GM23338 (cell line): ENCODE results near the gene CMTM2. TPM values are rescaled to one million over a fixed set of nuclear protein-coding genes. Genes with fewer than 3 reads are reported as not detected.

Experiments
- ATAC-seq: fragments of 200-7000 bp; cut with Tn5 transposase; 3 replicates; pipeline ENCODE4 v1.9.1; 2020
- DNase-seq: peaks from one replicate; pipeline ENCODE4 v3.0.0-alpha.2; 2015; ENCODE audit warnings: low spot score
- H2AFZ ChIP-seq: fragments of 200-600 bp; sonication (generic); 2 replicates; pipeline ENCODE4 v1.8.0; 2016; ENCODE audit warnings: antibody characterized with exemption, mild to moderate bottlenecking, moderate library complexity
- H3F3A ChIP-seq: fragments of 200-600 bp; sonication (generic); replicated peaks from 2 replicates; pipeline ENCODE4 v1.8.0; 2017; ENCODE audit warnings: antibody characterized with exemption, mixed run types, low read depth
- H3K27ac ChIP-seq: fragments of 200-600 bp; sonication (generic); 2 replicates; pipeline ENCODE4 v1.6.1; 2016; ENCODE audit warnings: low read depth
- H3K27me3 ChIP-seq: fragments of 200-600 bp; sonication (generic); 2 replicates; pipeline ENCODE4 v1.8.0; 2016; ENCODE audit warnings: mild to moderate bottlenecking, mixed run types, moderate library complexity; ENCODE audit not compliant: insufficient read depth
- H3K36me3 ChIP-seq: fragments of 200-600 bp; sonication (generic); 2 replicates; pipeline ENCODE4 v1.8.0; 2016; ENCODE audit warnings: mild to moderate bottlenecking; ENCODE audit not compliant: insufficient read depth
- H3K4me1 ChIP-seq: fragments of 200-600 bp; sonication (generic); 2 replicates; pipeline ENCODE4 v1.8.0; 2016; ENCODE audit warnings: mild to moderate bottlenecking, moderate library complexity; ENCODE audit not compliant: insufficient read depth
- H3K4me2 ChIP-seq: fragments of 200-600 bp; sonication (generic); 2 replicates; pipeline ENCODE4 v1.7.1; 2017; ENCODE audit warnings: mixed run types
- H3K4me3 ChIP-seq: fragments of 200-600 bp; sonication (generic); 2 replicates; pipeline ENCODE4 v1.6.1; 2016; ENCODE audit warnings: mixed run types
- H3K79me2 ChIP-seq: fragments of 200-600 bp; sonication (generic); replicated peaks from 2 replicates; pipeline ENCODE4 v1.8.0; 2017; ENCODE audit warnings: mild to moderate bottlenecking; ENCODE audit not compliant: insufficient read depth
- H3K9me2 ChIP-seq: fragments of 200-600 bp; sonication (generic); 2 replicates; pipeline ENCODE4 v1.8.0; 2017; ENCODE audit not compliant: insufficient read depth
- H4K20me1 ChIP-seq: fragments of 200-600 bp; sonication (generic); replicated peaks from 2 replicates; pipeline ENCODE4 v1.8.0; 2017; ENCODE audit warnings: mild to moderate bottlenecking; ENCODE audit not compliant: insufficient read depth
- H3K27ac Mint-ChIP-seq: 2 replicates; pipeline ENCODE4 v1.8.0; 2020; ENCODE audit warnings: inconsistent platforms, mild to moderate bottlenecking, moderate library complexity, mixed read lengths
- H3K27me3 Mint-ChIP-seq: 3 replicates; pipeline ENCODE4 v1.8.0; 2022; ENCODE audit warnings: low read depth, mild to moderate bottlenecking, moderate library complexity, mixed read lengths, inconsistent platforms; ENCODE audit not compliant: insufficient read depth, poor library complexity
- H3K36me3 Mint-ChIP-seq: 3 replicates; pipeline ENCODE4 v1.8.0; 2021; ENCODE audit warnings: low read depth, mild to moderate bottlenecking, inconsistent platforms, moderate library complexity, mixed read lengths
- H3K4me1 Mint-ChIP-seq: 3 replicates; pipeline ENCODE4 v1.8.0; 2020; ENCODE audit warnings: mild to moderate bottlenecking, inconsistent platforms, mixed read lengths
- H3K4me3 Mint-ChIP-seq: 3 replicates; pipeline ENCODE4 v1.8.0; 2021; ENCODE audit warnings: moderate library complexity, mild to moderate bottlenecking, inconsistent platforms, mixed read lengths
- H3K9me3 Mint-ChIP-seq: 3 replicates; pipeline ENCODE4 v1.8.0; 2020; ENCODE audit warnings: moderate library complexity, mild to moderate bottlenecking, inconsistent platforms, mixed read lengths
- CREB1 ChIP-seq: fragments of 250-450 bp; sonication (Bioruptor Pico); IDR thresholded peaks from 2 replicates; pipeline ENCODE4 v1.5.0; 2020; ENCODE audit warnings: low read depth, mild to moderate bottlenecking, moderate library complexity
- CTCF ChIP-seq, 2 experiments: fragments of 200-600 bp in 1 of 2; sonication (generic) in 1 of 2; conservative IDR thresholded peaks; 2 replicates each; pipeline versions ENCODE4 v1.5.1 to v1.6.1; 2016 to 2017; ENCODE audit warnings: antibody characterized with exemption in 2 of 2, low read depth in 2 of 2, mild to moderate bottlenecking in 2 of 2, moderate library complexity in 1 of 2
- ETS1 ChIP-seq: IDR thresholded peaks from 2 replicates; pipeline ENCODE4 v1.6.1; 2016; ENCODE audit warnings: antibody characterized with exemption
- EZH2 ChIP-seq: fragments of 200-600 bp; sonication (generic); IDR thresholded peaks from one replicate; pipeline ENCODE4 v1.8.0; 2017; ENCODE audit warnings: antibody characterized with exemption, mild to moderate bottlenecking, low read depth; ENCODE audit not compliant: unreplicated experiment
- EZH2phosphoT487 ChIP-seq: fragments of 200-600 bp; sonication (generic); IDR thresholded peaks from one replicate; pipeline ENCODE4 v1.8.1; 2018; ENCODE audit warnings: antibody characterized with exemption; ENCODE audit not compliant: unreplicated experiment
- JUNB ChIP-seq: IDR thresholded peaks from one replicate; pipeline ENCODE4 v1.6.1; 2016; ENCODE audit warnings: antibody characterized with exemption; ENCODE audit not compliant: unreplicated experiment
- NANOG ChIP-seq: IDR thresholded peaks from 2 replicates; pipeline ENCODE4 v1.6.1; 2016; ENCODE audit warnings: antibody characterized with exemption, borderline replicate concordance
- REST ChIP-seq: IDR thresholded peaks from one replicate; pipeline ENCODE4 v1.6.1; 2018; ENCODE audit warnings: antibody characterized with exemption; ENCODE audit not compliant: unreplicated experiment
- STAT1 ChIP-seq: IDR thresholded peaks from one replicate; pipeline ENCODE4 v1.6.1; 2016; ENCODE audit warnings: antibody characterized with exemption; ENCODE audit not compliant: unreplicated experiment
- ZNF331 ChIP-seq: fragments of 250-450 bp; sonication (Bioruptor Pico); IDR thresholded peaks from 2 replicates; pipeline ENCODE4 v1.5.0; 2020; ENCODE audit warnings: low read depth, mild to moderate bottlenecking, moderate library complexity
- ZNF462 ChIP-seq: fragments of 250-450 bp; sonication (Bioruptor Pico); IDR thresholded peaks from 2 replicates; pipeline ENCODE4 v1.5.0; 2020; ENCODE audit warnings: mild to moderate bottlenecking, moderate library complexity
- polyA plus RNA-seq: library from polyadenylated mRNA; unstranded; fragments of >200 nt; fragmentation: Nextera tagmentation; extraction: Ambion mirVana; gene quantifications from 2 replicates; pipeline ENCODE4 v1.2.1, GENCODE V29; 2016
- total RNA-seq: library from RNA; depleted of rRNA; stranded (reverse); fragments of >200 nt; shearing (Covaris generic); gene quantifications from 2 replicates; pipeline ENCODE4 v1.2.3, GENCODE V29; 2014

The CMTM2 gene
- total and polyA plus RNA-seq, 2 experiments from 2014 or later: not detected

- no peak overlapping the region for H3K4me2 ChIP-seq
- H2AFZ ChIP-seq: no peak overlapping the region
- no peak for DNase-seq
- Mint-ChIP-seq H3K9me3 (no peaks in the 10 kb centered on the region; the same call in 2 of the 3 replicates), H3K4me3 (no peak overlapping the region), H3K4me1 (peaks cover 28% of the 10 kb centered on the region), H3K36me3 (no peaks in the 10 kb centered on the region), H3K27ac (no peak overlapping the region), H3K27me3 (peaks cover 16% of the 10 kb centered on the region)
- H3K4me3 ChIP-seq: no peak overlapping the region
- H3K79me2 ChIP-seq: no peaks in the 10 kb centered on the region
- peaks cover 14% of the 10 kb centered on the region for H3K27me3 ChIP-seq
- H3K36me3 ChIP-seq: no peaks in the 10 kb centered on the region
- no peak for ATAC-seq
- H3K9me2 ChIP-seq: no peaks in the 10 kb centered on the region
- H3F3A ChIP-seq: no peaks in the 10 kb centered on the region
- H4K20me1 ChIP-seq: no peaks in the 10 kb centered on the region
- no peak overlapping the region for H3K27ac ChIP-seq
- TF ChIP-seq NANOG (no peak), JUNB (no peak), CREB1 (CRISPR knock-in tag) (no peak), EZH2 (no peak), EZH2phosphoT487 (no peak), ZNF462 (CRISPR knock-in tag) (no peak), CTCF (conservative IDR thresholded peaks at IDR 0.05; ENCODE audit: low read depth in 2 of 2) (no peak), STAT1 (no peak), ZNF331 (no peak), ETS1 (no peak), REST (no peak)
- peaks cover 11% of the 10 kb centered on the region for H3K4me1 ChIP-seq
Measured at GRCh38 chr16:66585481-66586239, 6.4 kb downstream of the CMTM2 start.
